GM19025 (cell line): ENCODE results near the gene CBX5.
A peak's percentile ranks its signal among the peaks of the same experiment; 100 is the strongest.
"Not testable (repeated sequence)": the region's sequence is repeated elsewhere in the genome, so short reads cannot be mapped to it uniquely, and the experiment has no call there.

Experiments used
- ATAC-seq: cut with Tn5 transposase; IDR thresholded peaks from one replicate; pipeline ENCODE4 v1.9.1; 2021; ENCODE audit warnings: mild to moderate bottlenecking, low read depth, moderate library complexity; ENCODE audit not compliant: unreplicated experiment

CBX5 gene

DNA sequence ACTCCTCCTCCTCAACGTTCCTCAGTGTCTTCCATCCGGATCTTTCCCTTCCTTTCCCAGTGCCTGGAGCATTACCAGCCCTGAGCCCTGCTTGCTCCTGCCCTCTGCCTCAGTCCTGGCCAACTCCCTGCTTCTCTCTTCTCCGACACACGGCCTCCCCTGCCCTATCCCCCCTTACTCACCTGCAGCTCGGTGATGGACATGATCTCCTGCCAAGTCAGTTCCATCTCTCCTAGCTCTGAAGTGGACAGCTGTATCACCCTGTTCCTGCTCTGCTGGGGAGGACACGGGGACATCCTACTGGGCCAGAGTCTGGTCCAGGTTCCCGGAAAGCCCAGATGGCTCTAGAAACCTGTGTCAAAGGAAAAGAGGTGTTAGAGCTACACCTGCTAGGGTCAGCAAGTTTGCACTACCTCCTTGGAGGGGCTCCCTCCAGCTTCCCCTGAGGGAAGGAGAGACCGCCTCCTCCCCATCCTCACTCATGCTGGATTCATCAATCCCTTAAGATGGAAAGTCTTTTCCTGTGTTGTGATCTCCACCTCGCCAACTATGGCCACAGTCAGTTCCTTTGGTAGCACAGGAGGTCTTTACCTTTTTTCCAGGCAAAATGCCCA lies 15.1 kb upstream of the CBX5 start:
- ATAC-seq: no peak

DNA sequence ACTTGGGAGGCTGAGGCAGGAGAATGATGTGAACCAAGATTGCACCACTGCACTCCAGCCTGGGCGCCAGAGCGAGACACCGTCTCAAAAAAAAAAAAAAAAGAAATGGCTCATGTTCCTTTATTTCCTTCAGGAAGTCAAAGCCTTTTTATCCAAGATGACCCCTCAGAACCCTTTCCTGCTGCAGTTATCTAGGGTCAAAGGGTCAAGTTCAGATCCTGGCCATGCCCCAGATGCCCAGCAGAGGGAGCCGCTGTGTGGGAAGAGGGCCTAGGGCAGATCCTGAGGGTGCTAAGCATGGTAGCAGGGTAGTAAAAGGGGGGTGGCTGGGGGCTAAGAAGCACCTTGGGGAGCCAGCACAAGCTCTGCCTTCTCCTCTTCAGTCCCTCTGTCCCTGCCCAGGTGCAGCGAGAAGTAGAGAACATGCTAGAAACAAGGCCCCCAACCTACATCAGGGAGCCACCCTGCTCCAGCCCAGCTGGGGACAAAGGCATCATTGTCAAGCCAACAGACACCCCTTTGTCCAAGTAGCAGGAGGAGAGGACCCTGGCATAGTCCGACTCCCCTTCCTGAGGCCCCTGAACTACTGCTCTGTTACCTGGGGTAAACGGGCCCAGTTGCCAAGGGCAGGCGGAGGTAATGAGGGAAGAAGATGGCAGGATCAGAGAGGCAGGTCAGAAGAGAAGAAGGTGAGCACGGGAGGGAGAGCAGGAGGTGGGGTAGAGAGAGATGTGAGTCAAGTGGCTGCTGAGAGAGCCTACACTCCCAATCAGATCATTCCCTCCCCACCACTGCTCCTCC lies 14.4 kb upstream of the CBX5 start:
- ATAC-seq: no peak

DNA sequence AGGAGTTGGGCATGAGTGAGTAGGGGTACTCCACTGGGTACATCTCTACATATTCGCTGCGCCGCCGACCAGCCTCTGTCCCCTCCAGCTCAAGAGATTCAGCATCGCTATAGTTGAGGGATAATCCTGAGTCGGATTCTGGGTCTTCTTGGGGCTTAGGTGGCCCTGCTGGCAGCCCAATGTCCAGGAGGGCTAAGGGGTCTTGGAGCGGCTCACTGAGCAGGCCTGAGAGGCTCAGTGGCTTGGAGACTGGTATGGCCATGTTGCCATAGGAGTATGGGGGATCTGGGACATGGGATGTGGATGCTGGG lies 13.0 kb upstream of the CBX5 start:
- ATAC-seq: no peak

DNA sequence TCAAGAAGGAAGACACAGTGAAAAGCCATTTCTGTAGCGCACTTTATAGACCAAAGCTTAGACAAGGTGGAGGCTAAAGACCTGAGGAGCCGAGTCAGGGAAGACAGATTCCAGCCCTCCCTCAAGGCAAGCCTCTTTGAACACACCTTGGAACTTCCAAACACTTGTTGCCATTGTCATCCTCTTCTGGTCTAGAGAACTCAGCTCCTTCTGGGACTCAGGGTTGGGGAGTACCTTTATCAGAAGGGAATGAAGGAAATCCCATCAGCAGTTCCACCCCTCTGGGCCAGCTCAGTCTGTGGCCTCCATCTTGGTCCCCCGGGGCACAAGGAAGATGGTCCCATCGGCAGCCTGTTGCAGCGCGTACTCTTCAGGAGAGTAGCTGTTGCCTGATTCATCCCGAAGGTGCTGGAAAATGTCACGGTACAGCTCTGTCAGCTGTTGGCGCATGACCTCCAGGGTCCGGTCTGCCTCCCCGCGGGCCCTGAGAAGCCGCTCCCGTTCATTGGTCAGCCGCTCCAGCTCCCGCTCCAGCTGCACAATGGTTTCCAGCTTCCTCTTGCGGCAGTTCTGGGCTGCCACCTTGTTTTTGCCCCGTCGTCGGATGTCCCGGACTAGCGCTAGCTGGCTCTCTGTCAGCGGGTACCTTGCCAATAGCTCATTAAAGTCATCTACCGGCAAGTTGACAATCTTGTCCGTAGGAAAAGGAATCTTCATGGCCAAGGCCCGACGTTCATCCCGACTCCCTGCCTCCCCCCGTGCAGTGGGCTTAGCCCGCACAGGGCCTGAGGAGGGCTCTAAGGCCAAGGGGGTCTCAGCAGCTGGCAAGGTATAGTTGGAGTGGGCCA lies 12.4 kb upstream of the CBX5 start:
- no peak for ATAC-seq

GRCh38 chr12:54287261-54288157 lies 7.6 kb upstream of the CBX5 start:
- ATAC-seq: no peak

- ATAC-seq: no peak
Observed at GRCh38 chr12:54286042-54287030, 6.4 kb upstream of the CBX5 start.

DNA sequence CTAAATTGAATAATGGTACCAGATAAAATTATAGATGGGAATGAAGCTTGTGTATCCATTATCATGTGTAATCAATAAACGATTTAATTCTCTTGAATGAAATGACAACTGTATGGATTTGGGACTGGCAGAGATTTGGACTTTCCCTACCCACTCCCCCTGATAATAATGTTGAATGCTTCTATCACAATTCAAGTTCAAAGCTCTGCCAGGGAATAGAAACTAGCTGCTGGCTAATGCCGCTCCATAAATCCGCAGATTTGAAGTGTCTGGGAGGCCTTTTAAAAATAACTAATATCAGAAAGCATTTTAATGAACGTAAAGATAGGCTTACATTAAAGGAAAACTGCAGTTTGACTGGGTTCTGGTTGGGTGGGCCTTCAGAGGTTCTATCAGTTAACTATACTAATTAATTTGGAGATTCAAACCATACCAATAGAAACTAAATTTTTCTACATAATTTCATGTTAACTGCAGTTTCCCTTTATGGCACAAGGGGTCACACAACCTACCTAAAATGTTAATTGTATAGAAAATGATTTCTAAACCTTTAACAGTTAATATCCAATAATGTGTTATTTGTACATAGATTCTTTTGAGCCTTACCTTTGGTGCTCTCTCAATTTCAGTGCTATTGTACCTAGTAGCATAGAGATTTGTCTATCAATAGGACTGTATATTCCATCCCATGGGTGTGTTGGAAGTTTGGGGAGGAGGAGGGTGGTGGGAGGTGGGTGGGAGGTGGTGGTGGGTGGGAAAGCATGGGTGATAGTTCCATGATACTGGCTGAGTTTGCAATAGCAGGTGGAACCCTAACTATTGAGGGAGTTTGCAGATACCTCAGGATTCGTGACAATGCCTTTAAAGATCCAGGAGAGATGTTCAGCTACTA lies 5.5 kb upstream of the CBX5 start:
- ATAC-seq: no peak

- ATAC-seq: not testable (repeated sequence)
Observed at GRCh38 chr12:54284070-54284780, 4.3 kb upstream of the CBX5 start.

- ATAC-seq: no peak
Observed at GRCh38 chr12:54282949-54283593, 3.1 kb upstream of the CBX5 start.

DNA sequence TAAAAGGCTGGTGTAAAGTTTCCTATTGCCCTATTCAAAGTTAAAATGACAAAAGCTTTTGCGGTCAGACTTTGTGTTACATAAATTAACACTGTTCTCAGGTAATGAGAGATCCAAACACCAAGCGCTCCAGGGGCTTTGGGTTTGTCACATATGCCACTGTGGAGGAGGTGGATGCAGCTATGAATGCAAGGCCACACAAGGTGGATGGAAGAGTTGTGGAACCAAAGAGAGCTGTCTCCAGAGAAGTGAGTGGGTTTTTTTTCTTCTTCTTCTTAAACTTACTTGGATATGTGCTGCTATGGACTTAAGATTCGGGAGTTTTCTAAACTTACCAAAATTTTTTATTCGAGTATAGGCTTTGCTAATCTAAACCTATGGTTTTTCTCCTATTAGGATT lies 1.8 kb upstream of the CBX5 start:
- not testable (repeated sequence) for ATAC-seq

DNA sequence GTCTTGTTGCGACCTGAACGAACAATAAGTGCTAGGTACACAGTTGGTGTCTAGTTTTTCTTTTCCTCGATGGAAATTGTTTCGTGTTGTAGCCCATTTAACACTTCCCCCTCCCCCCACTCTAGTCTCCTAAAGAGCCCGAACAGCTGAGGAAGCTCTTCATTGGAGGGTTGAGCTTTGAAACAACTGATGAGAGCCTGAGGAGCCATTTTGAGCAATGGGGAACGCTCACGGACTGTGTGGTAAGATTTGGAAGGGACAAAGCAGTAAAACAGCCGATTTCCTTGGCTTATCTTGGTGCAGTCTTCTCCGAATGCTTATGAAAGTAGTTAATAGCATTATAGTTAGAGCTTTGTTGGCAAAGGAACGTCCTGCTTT lies 1.3 kb upstream of the CBX5 start:
- not testable (repeated sequence) for ATAC-seq

DNA sequence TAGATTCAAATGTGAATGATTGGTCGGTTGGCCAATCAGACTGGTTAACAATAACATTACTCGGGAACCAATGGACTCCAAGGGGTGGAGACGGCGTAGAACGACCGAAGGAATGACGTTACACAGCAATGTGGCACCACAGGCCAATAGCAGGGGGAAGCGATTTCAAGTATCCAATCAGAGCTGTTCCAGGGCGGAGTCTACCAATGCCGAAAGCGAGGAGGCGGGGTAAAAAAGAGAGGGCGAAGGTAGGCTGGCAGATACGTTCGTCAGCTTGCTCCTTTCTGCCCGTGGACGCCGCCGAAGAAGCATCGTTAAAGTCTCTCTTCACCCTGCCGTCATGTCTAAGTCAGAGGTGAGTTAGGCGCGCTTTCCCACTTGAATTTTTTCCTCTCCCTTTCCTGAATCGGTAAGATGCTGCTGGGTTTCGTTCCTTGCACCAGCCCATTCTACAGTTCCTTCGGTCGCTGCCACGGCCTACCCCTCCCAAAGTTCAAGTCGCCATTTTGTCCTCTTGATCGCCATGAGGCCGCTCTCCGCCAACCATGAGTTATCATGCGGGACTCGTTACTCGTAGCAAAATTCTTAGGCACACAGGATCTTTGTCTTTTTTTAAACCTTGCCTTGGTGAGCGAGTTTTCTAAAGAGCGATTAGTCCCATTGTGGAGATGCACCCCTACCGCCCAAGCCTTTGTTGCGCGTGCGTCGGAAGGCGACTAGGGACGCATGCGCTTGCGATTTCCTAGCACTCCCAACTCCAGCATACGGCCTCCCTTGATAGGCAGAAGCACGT lies 742 bp upstream of the CBX5 start, which contains the start of gene HNRNPA1:
Gene HNRNPA1 (plus strand): TSS at position 259 of the 793 bp plus-strand sequence. CDS start 82 bp downstream, at position 341.
- ATAC-seq: peak; percentile 78

- ATAC-seq: no peak
Observed at GRCh38 chr12:54279227-54279631, 693 bp downstream of the CBX5 start.

GRCh38 chr12:54277823-54278276 lies 2.1 kb downstream of the CBX5 start:
- ATAC-seq: no peak

GRCh38 chr12:54276368-54276767 lies 3.6 kb downstream of the CBX5 start:
- ATAC-seq: no peak

GRCh38 chr12:54273981-54274380 lies 5.9 kb downstream of the CBX5 start:
- no peak for ATAC-seq
